Measurements from ENCODE around the gene CDC34. TPM values are rescaled to one million over a fixed set of nuclear protein-coding genes. Genes with fewer than 3 reads are reported as not detected.

CDC34 gene
- total RNA-seq, 1 donor from 2014 or later = 23.1 TPM

- CTCF ChIA-PET = no interaction called here
- H3K27ac Mint-ChIP-seq = no peak overlapping the region
- H3K4me3 Mint-ChIP-seq = no peak overlapping the region
- TF ChIP-seq CTCF (IDR thresholded peaks at IDR 0.05) = no peak
- H3K36me3 Mint-ChIP-seq (ENCODE audit: low read depth) = peaks cover 26% of the 10 kb centered on the region
- intact Hi-C loops (cut with micrococcal nuclease) = no loop called here
- POLR2A ChIA-PET = no interaction called here
- peaks cover 2% of the 10 kb centered on the region for H3K27me3 Mint-ChIP-seq
- ATAC-seq (ENCODE audit: low read depth) = no peak
- DNase-seq = no peak
- H3K9me3 Mint-ChIP-seq = no peaks in the 10 kb centered on the region
- H3K4me1 Mint-ChIP-seq = peaks cover 3% of the 10 kb centered on the region
These were observed 50.0 kb downstream of the CDC34 start for GRCh38 chr19:581399-582111.

DNA sequence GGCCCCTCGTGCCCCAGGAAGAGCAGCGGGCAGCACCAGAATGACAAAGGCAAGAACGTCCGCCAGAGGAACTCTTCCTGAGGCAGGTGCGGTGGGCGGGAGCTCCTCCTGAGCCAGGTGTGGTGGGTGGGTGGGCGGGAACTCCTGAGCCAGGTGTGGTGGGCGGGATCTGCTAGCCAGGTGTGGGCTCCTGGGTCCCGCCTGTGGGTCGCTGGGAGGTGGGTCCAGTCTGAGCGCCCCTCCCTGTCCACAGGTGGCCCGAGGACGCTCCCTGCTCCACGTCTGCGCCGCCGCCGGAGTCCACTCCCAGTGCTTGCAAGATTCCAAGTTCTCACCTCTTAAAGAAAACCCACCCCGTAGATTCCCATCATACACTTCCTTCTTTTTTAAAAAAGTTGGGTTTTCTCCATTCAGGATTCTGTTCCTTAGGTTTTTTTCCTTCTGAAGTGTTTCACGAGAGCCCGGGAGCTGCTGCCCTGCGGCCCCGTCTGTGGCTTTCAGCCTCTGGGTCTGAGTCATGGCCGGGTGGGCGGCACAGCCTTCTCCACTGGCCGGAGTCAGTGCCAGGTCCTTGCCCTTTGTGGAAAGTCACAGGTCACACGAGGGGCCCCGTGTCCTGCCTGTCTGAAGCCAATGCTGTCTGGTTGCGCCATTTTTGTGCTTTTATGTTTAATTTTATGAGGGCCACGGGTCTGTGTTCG lies 51.1 kb downstream of the CDC34 start:
- ATAC-seq (ENCODE audit: low read depth) (no peak), DNase-seq (no peak)
- no peak overlapping the region for H3K27ac Mint-ChIP-seq
- ChIA-PET POLR2A (no interaction called here), CTCF (no interaction called here)
- no peaks in the 10 kb centered on the region for H3K4me1 Mint-ChIP-seq
- H3K36me3 Mint-ChIP-seq (ENCODE audit: low read depth) = peaks cover 24% of the 10 kb centered on the region
- H3K27me3 Mint-ChIP-seq = peaks cover 2% of the 10 kb centered on the region
- no peaks in the 10 kb centered on the region for H3K9me3 Mint-ChIP-seq
- TF ChIP-seq CTCF (IDR thresholded peaks at IDR 0.05) = no peak
- intact Hi-C loops (cut with micrococcal nuclease) = no loop called here
- no peak overlapping the region for H3K4me3 Mint-ChIP-seq

DNA sequence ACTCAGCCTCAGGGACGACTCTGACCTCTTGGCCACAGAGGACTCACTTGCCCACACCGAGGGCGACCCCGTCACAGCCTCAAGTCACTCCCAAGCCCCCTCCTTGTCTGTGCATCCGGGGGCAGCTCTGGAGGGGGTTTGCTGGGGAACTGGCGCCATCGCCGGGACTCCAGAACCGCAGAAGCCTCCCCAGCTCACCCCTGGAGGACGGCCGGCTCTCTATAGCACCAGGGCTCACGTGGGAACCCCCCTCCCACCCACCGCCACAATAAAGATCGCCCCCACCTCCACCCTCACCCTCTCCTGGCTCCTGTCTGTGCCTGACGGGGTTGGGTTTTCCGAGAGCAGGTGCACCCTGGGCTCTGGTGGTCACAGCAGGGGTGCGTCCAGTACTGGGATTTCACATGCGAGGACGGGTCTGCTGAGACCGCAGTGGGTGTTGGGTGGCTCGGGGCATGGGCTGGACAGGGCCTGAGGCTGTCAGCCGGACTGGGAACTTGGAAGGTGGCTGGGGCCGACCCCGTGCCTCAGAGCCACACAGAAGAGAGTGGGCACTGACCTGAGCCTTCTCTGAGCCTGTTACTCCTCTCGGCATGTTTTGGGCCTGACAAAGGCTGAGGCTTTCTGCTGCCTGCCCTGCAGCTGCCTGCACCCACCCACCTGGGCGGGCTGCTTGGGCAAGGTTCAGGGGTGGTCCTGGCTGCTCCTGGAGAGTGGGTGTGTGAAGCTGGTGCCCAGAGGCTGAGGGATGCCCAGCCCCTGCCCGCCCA lies 51.8 kb downstream of the CDC34 start:
- Mint-ChIP-seq H3K4me3 (no peak overlapping the region), H3K9me3 (no peaks in the 10 kb centered on the region), H3K36me3 (ENCODE audit: low read depth) (peaks cover 22% of the 10 kb centered on the region), H3K27me3 (peaks cover 4% of the 10 kb centered on the region), H3K27ac (no peak overlapping the region), H3K4me1 (peaks cover 4% of the 10 kb centered on the region)
- ChIA-PET POLR2A (interaction anchor here (0.6 to 1.6 kb wide), 3 partner anchors 9 to 77 kb away, joined by 4 to 8 read pairs (median 4); no protein-coding TSS in a partner anchor), CTCF (interaction anchor here (1.2 to 3.2 kb wide), 3 partner anchors 45 to 151 kb away, joined by 3 to 22 read pairs (median 3); no protein-coding TSS in a partner anchor)
- no peak for DNase-seq
- intact Hi-C loops (cut with micrococcal nuclease) = no loop called here
- no peak for ATAC-seq (ENCODE audit: low read depth)
- TF ChIP-seq CTCF (IDR thresholded peaks at IDR 0.05) = no peak

DNA sequence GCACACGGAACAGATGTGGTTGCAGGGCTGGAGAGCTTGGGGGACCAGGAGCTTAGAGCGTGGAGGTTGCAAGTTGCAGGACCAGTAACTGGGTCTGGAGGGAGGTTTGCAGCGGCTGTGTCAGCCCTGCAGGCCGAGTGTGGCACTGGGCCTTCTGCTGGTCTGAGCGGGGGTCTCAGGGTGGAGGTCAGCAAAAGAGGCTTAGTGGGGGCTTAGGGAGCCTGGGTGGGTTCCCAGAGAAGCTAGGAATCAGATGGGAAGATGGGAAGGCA lies 52.3 kb downstream of the CDC34 start:
- H3K9me3 Mint-ChIP-seq = no peaks in the 10 kb centered on the region
- peaks cover 21% of the 10 kb centered on the region for H3K36me3 Mint-ChIP-seq (ENCODE audit: low read depth)
- no peak for TF ChIP-seq CTCF (IDR thresholded peaks at IDR 0.05)
- H3K27me3 Mint-ChIP-seq = peaks cover 4% of the 10 kb centered on the region
- ChIA-PET CTCF (interaction anchor here (0.6 to 3.2 kb wide), 8 partner anchors 8 to 150 kb away, joined by 3 to 22 read pairs (median 3); no protein-coding TSS in a partner anchor), POLR2A (interaction anchor here (0.6 to 1.6 kb wide), 4 partner anchors 9 to 77 kb away, joined by 4 to 8 read pairs (median 4); partner anchors contain the start of gene POLRMT)
- intact Hi-C loops (cut with micrococcal nuclease) = loop anchor here (1.0 to 2.0 kb wide), 2 partner anchors 77 to 150 kb away; no protein-coding TSS in a partner anchor
- H3K4me3 Mint-ChIP-seq = no peak overlapping the region
- peaks cover 6% of the 10 kb centered on the region for H3K4me1 Mint-ChIP-seq
- no peak for ATAC-seq (ENCODE audit: low read depth)
- DNase-seq = no peak
- no peak overlapping the region for H3K27ac Mint-ChIP-seq
